GM12878 (cell line): ENCODE data around the gene PCDHGC4. TPM values are rescaled to one million over a fixed set of nuclear protein-coding genes. Genes with fewer than 3 reads are reported as not detected.

Experiments
- CBFB ChIP-seq: IDR thresholded peaks from 2 replicates; pipeline ENCODE4 v1.6.1; 2016; ENCODE audit warnings: antibody characterized with exemption, low read depth
- EGR1 ChIP-seq, 2 experiments: IDR thresholded peaks; 1 replicate in 1 of 2; 2 replicates in 1 of 2; pipeline ENCODE4 v1.6.1; 2011 to 2012; ENCODE audit warnings: low read depth in 2 of 2, low read length in 2 of 2, borderline replicate concordance in 1 of 2, mild to moderate bottlenecking in 1 of 2, moderate library complexity in 1 of 2
- FOXK2 ChIP-seq: fragments of 450-650 bp; IDR thresholded peaks from 2 replicates; pipeline ENCODE4 v1.6.1; 2017; ENCODE audit warnings: mild to moderate bottlenecking, moderate library complexity
- FOXM1 ChIP-seq: IDR thresholded peaks from 2 replicates; pipeline ENCODE4 v1.6.1; 2012; ENCODE audit warnings: low read depth, mild to moderate bottlenecking, inconsistent platforms, low read length, moderate library complexity
- HDAC6 ChIP-seq: fragments of 200-600 bp; sonication (generic); IDR thresholded peaks from one replicate; pipeline ENCODE4 v1.8.0; 2017; ENCODE audit warnings: antibody characterized with exemption; ENCODE audit not compliant: unreplicated experiment
- IKZF1 ChIP-seq: fragments of 450-650 bp; conservative IDR thresholded peaks from 2 replicates; pipeline ENCODE4 v1.6.1; 2017; ENCODE audit warnings: antibody characterized with exemption, mild to moderate bottlenecking
- JUNB ChIP-seq: IDR thresholded peaks from 2 replicates; pipeline ENCODE4 v1.6.1; 2016; ENCODE audit warnings: antibody characterized with exemption, mild to moderate bottlenecking
- JUND ChIP-seq: IDR thresholded peaks from 2 replicates; pipeline ENCODE4 v1.6.1; 2012; ENCODE audit warnings: low read depth, mild to moderate bottlenecking, low read length, improper control_type of control experiment, moderate library complexity
- KLF5 ChIP-seq: fragments of 450-650 bp; IDR thresholded peaks from 2 replicates; pipeline ENCODE4 v1.6.1; 2014; ENCODE audit warnings: mild to moderate bottlenecking; ENCODE audit not compliant: partially characterized antibody
- MLLT1 ChIP-seq: fragments of 450-650 bp; IDR thresholded peaks from 2 replicates; pipeline ENCODE4 v1.6.1; 2016; ENCODE audit warnings: mild to moderate bottlenecking
- MTA3 ChIP-seq: IDR thresholded peaks from 2 replicates; pipeline ENCODE4 v1.6.1; 2012; ENCODE audit warnings: low read length, inconsistent platforms, borderline replicate concordance
- PAX5 ChIP-seq: IDR thresholded peaks from 2 replicates; pipeline ENCODE4 v1.6.1; 2011; ENCODE audit warnings: low read depth, low read length, borderline replicate concordance
- PBX3 ChIP-seq: IDR thresholded peaks from 2 replicates; pipeline ENCODE4 v1.6.1; 2011; ENCODE audit warnings: mild to moderate bottlenecking, low read depth, low read length, moderate library complexity; ENCODE audit not compliant: insufficient replicate concordance
- POLR2AphosphoS5 ChIP-seq: IDR thresholded peaks from 2 replicates; pipeline ENCODE4 v1.6.1; 2011; ENCODE audit warnings: mild to moderate bottlenecking, low read length, inconsistent platforms
- RAD21 ChIP-seq: IDR thresholded peaks from 2 replicates; pipeline ENCODE4 v1.6.1; 2011; ENCODE audit warnings: mild to moderate bottlenecking, low read depth, low read length, moderate library complexity; ENCODE audit not compliant: insufficient read depth
- RFX5 ChIP-seq: IDR thresholded peaks from 2 replicates; pipeline ENCODE4 v1.6.1; 2011; ENCODE audit warnings: low read depth, low read length, improper control_type of control experiment
- SIX5 ChIP-seq: IDR thresholded peaks from 2 replicates; pipeline ENCODE4 v1.6.1; 2011; ENCODE audit warnings: mild to moderate bottlenecking, low read depth, low read length, moderate library complexity; ENCODE audit not compliant: severe bottlenecking
- SMAD5 ChIP-seq: IDR thresholded peaks from 2 replicates; pipeline ENCODE4 v1.6.1; 2016; ENCODE audit warnings: antibody characterized with exemption, low read depth
- SMARCA5 ChIP-seq: fragments of 450-650 bp; IDR thresholded peaks from 2 replicates; pipeline ENCODE4 v1.6.1; 2017; ENCODE audit warnings: mild to moderate bottlenecking
- SPI1 ChIP-seq: IDR thresholded peaks from 2 replicates; pipeline ENCODE4 v1.6.1; 2011; ENCODE audit warnings: low read depth, mild to moderate bottlenecking, low read length, moderate library complexity, borderline replicate concordance; ENCODE audit not compliant: insufficient read depth
- SRF ChIP-seq, 2 experiments: IDR thresholded peaks; 2 replicates each; pipeline ENCODE4 v1.6.1; 2011; ENCODE audit warnings: low read depth in 2 of 2, low read length in 2 of 2, mild to moderate bottlenecking in 1 of 2, moderate library complexity in 1 of 2
- TBL1XR1 ChIP-seq: IDR thresholded peaks from 2 replicates; pipeline ENCODE4 v1.6.1; 2012; ENCODE audit warnings: low read depth, low read length, improper control_type of control experiment
- polyA plus RNA-seq, 11 experiments: library from polyadenylated mRNA; depleted of rRNA in 4 of 11; unstranded in 6 of 11; stranded (reverse) in 5 of 11; fragments of >200 nt; fragmentation: Nextera tagmentation in 4 of 11; fragmentation: Illumina TruSeq in 1 of 11; extraction: Ambion mirVana in 4 of 11; extraction: Trizol in 1 of 11; gene quantifications; 1 replicate in 1 of 11; 2 replicates in 10 of 11; pipeline versions ENCODE4 v1.2.1 to v1.2.3, GENCODE V29; 2011 to 2016; ENCODE audit warnings: inconsistent platforms in 2 of 11, missing spikeins in 2 of 11, low read depth in 1 of 11
- total RNA-seq, 4 experiments: library from RNA; depleted of rRNA in 3 of 4; stranded (reverse); fragments of >200 nt in 3 of 4; fragmentation: Illumina TruSeq in 1 of 4; extraction: Trizol in 1 of 4; gene quantifications; 2 replicates each; pipeline versions ENCODE4 v1.2.1 to v1.2.3, GENCODE V29; 2013 to 2021
- TF ChIP-seq, protein P1 (sequence below): fragments of 450-650 bp; IDR thresholded peaks from 2 replicates; pipeline ENCODE4 v1.6.1; 2017; ENCODE audit warnings: mild to moderate bottlenecking, moderate library complexity
- TF ChIP-seq, protein P2 (sequence below): IDR thresholded peaks from 2 replicates; pipeline ENCODE4 v1.6.1; 2011; ENCODE audit warnings: low read depth, mild to moderate bottlenecking, low read length, moderate library complexity, borderline replicate concordance; ENCODE audit errors: extremely low read depth

The PCDHGC4 gene
- total and polyA plus RNA-seq, 10 of the 15 experiments (the other 5 are each of a cell fraction or from before 2014, with no cell fraction given), result 0.04 to 1.2 (median 0.52) TPM

DNA sequence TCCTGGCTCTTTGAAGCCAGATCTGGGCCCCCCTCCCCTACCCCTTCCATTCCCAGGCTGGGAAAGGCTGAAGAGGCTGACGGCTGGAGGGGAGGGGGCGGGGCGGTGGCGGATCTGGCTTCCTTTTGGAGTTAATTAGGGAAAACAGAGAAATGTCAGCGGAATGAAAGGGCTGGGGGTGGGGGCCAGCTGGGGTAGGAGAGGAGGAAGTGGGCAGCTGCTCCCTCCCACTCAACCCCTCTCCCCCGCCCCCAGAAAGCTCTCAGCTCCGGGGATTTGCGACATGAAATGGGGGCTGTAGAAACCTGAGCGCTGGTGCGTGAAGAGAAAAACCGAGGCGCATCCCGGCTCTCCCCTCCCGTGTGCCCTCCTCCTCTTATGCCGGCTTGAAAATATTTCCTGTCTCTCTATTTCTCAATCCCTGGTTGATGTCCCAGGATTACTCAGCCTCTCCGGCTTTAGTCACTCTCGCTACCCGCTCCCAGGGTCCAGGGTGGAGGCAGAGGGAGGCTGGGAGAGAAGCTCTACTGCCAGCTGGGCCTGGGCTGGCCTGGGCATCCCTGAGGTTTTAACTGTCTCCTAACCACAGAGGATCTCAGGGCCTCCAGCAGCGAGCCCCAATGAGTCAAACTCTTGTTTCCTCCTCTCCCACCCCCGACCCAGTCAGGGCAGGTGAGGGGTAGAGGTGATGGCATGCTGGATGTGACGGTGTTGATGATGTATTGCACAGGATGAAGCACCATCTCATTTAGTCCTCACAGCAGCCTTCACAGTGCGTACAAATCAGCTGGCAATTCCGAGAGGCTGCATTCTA lies 24.2 kb downstream of the PCDHGC4 start (continued):
- TF ChIP-seq, protein P1, sequence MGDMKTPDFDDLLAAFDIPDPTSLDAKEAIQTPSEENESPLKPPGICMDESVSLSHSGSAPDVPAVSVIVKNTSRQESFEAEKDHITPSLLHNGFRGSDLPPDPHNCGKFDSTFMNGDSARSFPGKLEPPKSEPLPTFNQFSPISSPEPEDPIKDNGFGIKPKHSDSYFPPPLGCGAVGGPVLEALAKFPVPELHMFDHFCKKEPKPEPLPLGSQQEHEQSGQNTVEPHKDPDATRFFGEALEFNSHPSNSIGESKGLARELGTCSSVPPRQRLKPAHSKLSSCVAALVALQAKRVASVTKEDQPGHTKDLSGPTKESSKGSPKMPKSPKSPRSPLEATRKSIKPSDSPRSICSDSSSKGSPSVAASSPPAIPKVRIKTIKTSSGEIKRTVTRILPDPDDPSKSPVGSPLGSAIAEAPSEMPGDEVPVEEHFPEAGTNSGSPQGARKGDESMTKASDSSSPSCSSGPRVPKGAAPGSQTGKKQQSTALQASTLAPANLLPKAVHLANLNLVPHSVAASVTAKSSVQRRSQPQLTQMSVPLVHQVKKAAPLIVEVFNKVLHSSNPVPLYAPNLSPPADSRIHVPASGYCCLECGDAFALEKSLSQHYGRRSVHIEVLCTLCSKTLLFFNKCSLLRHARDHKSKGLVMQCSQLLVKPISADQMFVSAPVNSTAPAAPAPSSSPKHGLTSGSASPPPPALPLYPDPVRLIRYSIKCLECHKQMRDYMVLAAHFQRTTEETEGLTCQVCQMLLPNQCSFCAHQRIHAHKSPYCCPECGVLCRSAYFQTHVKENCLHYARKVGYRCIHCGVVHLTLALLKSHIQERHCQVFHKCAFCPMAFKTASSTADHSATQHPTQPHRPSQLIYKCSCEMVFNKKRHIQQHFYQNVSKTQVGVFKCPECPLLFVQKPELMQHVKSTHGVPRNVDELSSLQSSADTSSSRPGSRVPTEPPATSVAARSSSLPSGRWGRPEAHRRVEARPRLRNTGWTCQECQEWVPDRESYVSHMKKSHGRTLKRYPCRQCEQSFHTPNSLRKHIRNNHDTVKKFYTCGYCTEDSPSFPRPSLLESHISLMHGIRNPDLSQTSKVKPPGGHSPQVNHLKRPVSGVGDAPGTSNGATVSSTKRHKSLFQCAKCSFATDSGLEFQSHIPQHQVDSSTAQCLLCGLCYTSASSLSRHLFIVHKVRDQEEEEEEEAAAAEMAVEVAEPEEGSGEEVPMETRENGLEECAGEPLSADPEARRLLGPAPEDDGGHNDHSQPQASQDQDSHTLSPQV, result no peak
- TF ChIP-seq SPI1, result 0 out of 2 replicates have a peak, but pooled peaks have one; percentile 6
- TF ChIP-seq EGR1 (IDR thresholded peaks at IDR 0.05; ENCODE audit: borderline replicate concordance in 1 of 2, low read depth in 2 of 2, low read length in 2 of 2), result peak in 1 of 2 experiments; percentile 93; a peak in 2 of 3 replicates
- TF ChIP-seq RAD21, result no peak
- TF ChIP-seq, protein P2, sequence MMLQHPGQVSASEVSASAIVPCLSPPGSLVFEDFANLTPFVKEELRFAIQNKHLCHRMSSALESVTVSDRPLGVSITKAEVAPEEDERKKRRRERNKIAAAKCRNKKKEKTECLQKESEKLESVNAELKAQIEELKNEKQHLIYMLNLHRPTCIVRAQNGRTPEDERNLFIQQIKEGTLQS, result no peak
- peak; percentile 82; the same call in 1 of the 2 replicates for TF ChIP-seq CBFB
- TF ChIP-seq PAX5, result peak; percentile 1; the same call in 1 of the 2 replicates
- no peak for TF ChIP-seq TBL1XR1
- TF ChIP-seq FOXM1, result no peak
- TF ChIP-seq SMAD5, result 0 out of 2 replicates have a peak, but pooled peaks have one; percentile 51
- TF ChIP-seq FOXK2, result no peak
- TF ChIP-seq RFX5, result no peak
- TF ChIP-seq POLR2AphosphoS5, result no peak; the same call in 1 of the 2 replicates
- no peak for TF ChIP-seq SRF (IDR thresholded peaks at IDR 0.05; ENCODE audit: low read depth in 2 of 2, low read length in 2 of 2)
- no peak for TF ChIP-seq JUND
- TF ChIP-seq MLLT1, result 0 out of 2 replicates have a peak, but pooled peaks have one; percentile 17
- TF ChIP-seq JUNB, result no peak
- TF ChIP-seq HDAC6, result no peak
- TF ChIP-seq MTA3, result no peak
- TF ChIP-seq SIX5, result no peak
- TF ChIP-seq KLF5, result no peak
- TF ChIP-seq SMARCA5, result no peak
- peak; percentile 66 for TF ChIP-seq IKZF1
- peak; percentile 7 for TF ChIP-seq PBX3
